Sigmoid colon (tissue), 7 donors: Measurements from ENCODE around the gene FREY1. TPM values are rescaled to one million over a fixed set of nuclear protein-coding genes. Genes with fewer than 3 reads are reported as not detected.

ENCODE experiments used
- DNase-seq: peaks from one replicate; pipeline ENCODE4 v3.0.0-alpha.2; 2019
- H3K27ac ChIP-seq, 4 donors: fragments of 200-600 bp; sonication (generic); one replicate each; pipeline ENCODE4 v1.5.1; 2016 to 2019; ENCODE audit warnings: mild to moderate bottlenecking in 1 of 4
- H3K27me3 ChIP-seq, 3 donors: fragments of 200-600 bp; sonication (generic); one replicate each; pipeline ENCODE4 v1.5.1; 2019; ENCODE audit warnings: mild to moderate bottlenecking in 1 of 3
- H3K36me3 ChIP-seq, 4 donors: fragments of 200-600 bp; sonication (generic); one replicate each; pipeline ENCODE4 v1.5.1; 2016 to 2019
- H3K4me1 ChIP-seq, 4 donors: fragments of 200-600 bp; sonication (generic); one replicate each; pipeline ENCODE4 v1.5.1; 2017 to 2019
- H3K4me3 ChIP-seq, 4 donors: fragments of 200-600 bp; sonication (generic); one replicate each; pipeline ENCODE4 v1.5.1; 2017 to 2019; ENCODE audit warnings: mild to moderate bottlenecking in 2 of 4, moderate library complexity in 1 of 4
- H3K9me3 ChIP-seq, 4 donors: fragments of 200-600 bp in 3 of 4; sonication (generic) in 3 of 4; one replicate each; pipeline versions ENCODE4 v1.5.1 to v1.6.1; 2013 to 2019
- EP300 ChIP-seq, 4 donors: sonication (generic); formaldehyde crosslinking; IDR thresholded peaks; one replicate each; pipeline ENCODE4 v1.6.1; 2017; ENCODE audit warnings: antibody characterized with exemption in 4 of 4
- POLR2A ChIP-seq, 2 donors: fragments of 450-650 bp; IDR thresholded peaks; one replicate each; pipeline ENCODE4 v1.6.1; 2016; ENCODE audit warnings: antibody characterized with exemption in 2 of 2, mild to moderate bottlenecking in 2 of 2, moderate library complexity in 2 of 2
- POLR2AphosphoS5 ChIP-seq, 4 donors: sonication (generic); formaldehyde crosslinking; IDR thresholded peaks; one replicate each; pipeline ENCODE4 v1.6.1; 2017; ENCODE audit warnings: antibody characterized with exemption in 4 of 4
- whole genome bisulfite sequencing, 2 donors: extraction: QIAGEN DNeasy Blood & Tissue Kit; methylation state at CpG; one replicate each; pipeline ENCODE4 v1.1.7; 2013; 5-methylcytosine and 5-hydroxymethylcytosine counted together
- intact Hi-C: fragments of 100-400 bp; cut with DNase I; formaldehyde crosslinking; loops from one replicate; pipeline ENCODE4 v1.15.1; 2023
- polyA plus RNA-seq, 3 donors: library from polyadenylated mRNA; stranded (reverse); fragments of 200-250 nt; gene quantifications; one replicate each; pipeline ENCODE4 v1.2.3, GENCODE V29; 2013
- total RNA-seq, 4 donors: library from RNA; depleted of rRNA; stranded (reverse); fragments of >200 nt; gene quantifications; one replicate each; pipeline ENCODE4 v1.1.0, GENCODE V29; 2016
- TF ChIP-seq, protein P1 (sequence below), 4 experiments: fragments of 450-650 bp in 3 of 4; fragments of 200-600 bp in 1 of 4; IDR thresholded peaks; one replicate each; pipeline ENCODE4 v1.5.1; 2016 to 2019; ENCODE audit warnings: antibody characterized with exemption in 4 of 4, mild to moderate bottlenecking in 3 of 4, moderate library complexity in 2 of 4
- donor health status: healthy with polysubstance abuse.
- donor health status: Bipolar disorder and iron deficiency.
- donor health status: healthy.

The FREY1 gene
- total and polyA plus RNA-seq, 7 donors = 0.64 to 3.5 (median 2.2) TPM; not detected in 4

- intact Hi-C loops = no loop called here
- WGBS, 2 donors = 92 to 95% methylated on average over 12 of the region's 12 CpGs
- Histone ChIP-seq H3K27me3 (no peaks in the 10 kb centered on the region), H3K4me1 (no peaks in the 10 kb centered on the region), H3K4me3 (no peak overlapping the region), H3K36me3 (peaks cover 55 to 100% (median 78%) of the 10 kb centered on the region in 4 donors), H3K9me3 (no peaks in the 10 kb centered on the region), H3K27ac (no peak overlapping the region)
- DNase-seq = no peak
- TF ChIP-seq POLR2AphosphoS5 (IDR thresholded peaks at IDR 0.05) (no peak), POLR2A (IDR thresholded peaks at IDR 0.05) (no peak), EP300 (IDR thresholded peaks at IDR 0.05) (no peak)
- TF ChIP-seq, protein P1, sequence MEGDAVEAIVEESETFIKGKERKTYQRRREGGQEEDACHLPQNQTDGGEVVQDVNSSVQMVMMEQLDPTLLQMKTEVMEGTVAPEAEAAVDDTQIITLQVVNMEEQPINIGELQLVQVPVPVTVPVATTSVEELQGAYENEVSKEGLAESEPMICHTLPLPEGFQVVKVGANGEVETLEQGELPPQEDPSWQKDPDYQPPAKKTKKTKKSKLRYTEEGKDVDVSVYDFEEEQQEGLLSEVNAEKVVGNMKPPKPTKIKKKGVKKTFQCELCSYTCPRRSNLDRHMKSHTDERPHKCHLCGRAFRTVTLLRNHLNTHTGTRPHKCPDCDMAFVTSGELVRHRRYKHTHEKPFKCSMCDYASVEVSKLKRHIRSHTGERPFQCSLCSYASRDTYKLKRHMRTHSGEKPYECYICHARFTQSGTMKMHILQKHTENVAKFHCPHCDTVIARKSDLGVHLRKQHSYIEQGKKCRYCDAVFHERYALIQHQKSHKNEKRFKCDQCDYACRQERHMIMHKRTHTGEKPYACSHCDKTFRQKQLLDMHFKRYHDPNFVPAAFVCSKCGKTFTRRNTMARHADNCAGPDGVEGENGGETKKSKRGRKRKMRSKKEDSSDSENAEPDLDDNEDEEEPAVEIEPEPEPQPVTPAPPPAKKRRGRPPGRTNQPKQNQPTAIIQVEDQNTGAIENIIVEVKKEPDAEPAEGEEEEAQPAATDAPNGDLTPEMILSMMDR (IDR thresholded peaks at IDR 0.05) = no peak
These were observed 37.5 kb downstream of the FREY1 start for GRCh38 chr11:45869551-45869950.

- Histone ChIP-seq H3K4me1 (peaks cover 0 to 26% (median 23%) of the 10 kb centered on the region in 4 donors), H3K36me3 (peaks cover 43 to 87% (median 65%) of the 10 kb centered on the region in 4 donors), H3K27ac (no peak overlapping the region), H3K4me3 (no peak overlapping the region), H3K9me3 (no peaks in the 10 kb centered on the region), H3K27me3 (no peaks in the 10 kb centered on the region)
- intact Hi-C loops = loop anchor here (5.0 kb wide), 1 partner anchor 38 kb away; no protein-coding TSS in a partner anchor
- no peak for DNase-seq
- TF ChIP-seq POLR2AphosphoS5 (IDR thresholded peaks at IDR 0.05) = no peak
- no peak for TF ChIP-seq POLR2A (IDR thresholded peaks at IDR 0.05)
- TF ChIP-seq EP300 (IDR thresholded peaks at IDR 0.05) = no peak
- TF ChIP-seq, protein P1 (IDR thresholded peaks at IDR 0.05) = no peak
These were observed 43.0 kb downstream of the FREY1 start for GRCh38 chr11:45864041-45864440.

- DNase-seq = no peak
- TF ChIP-seq, protein P1 (IDR thresholded peaks at IDR 0.05) = no peak
- TF ChIP-seq POLR2AphosphoS5 (IDR thresholded peaks at IDR 0.05) = no peak
- TF ChIP-seq POLR2A (IDR thresholded peaks at IDR 0.05) = no peak
- TF ChIP-seq EP300 (IDR thresholded peaks at IDR 0.05) = no peak
- intact Hi-C loops = loop anchor here (2.0 to 5.0 kb wide), 2 partner anchors 20 to 41 kb away; no protein-coding TSS in a partner anchor
- Histone ChIP-seq H3K4me1 (peaks cover 0 to 57% (median 55%) of the 10 kb centered on the region in 4 donors), H3K4me3 (no peak overlapping the region), H3K36me3 (peaks cover 32 to 60% (median 39%) of the 10 kb centered on the region in 4 donors), H3K27me3 (no peaks in the 10 kb centered on the region), H3K9me3 (no peaks in the 10 kb centered on the region), H3K27ac (peak overlapping the region; percentile 81 to 99 (median 88))
- WGBS, 2 donors = 86 to 94% methylated on average over 10 of the region's 10 CpGs
These were observed 46.1 kb downstream of the FREY1 start for GRCh38 chr11:45860764-45861510.

GRCh38 chr11:45860348-45860747 is 46.7 kb downstream of the FREY1 start:
- H3K27ac ChIP-seq = peak overlapping the region; percentile 81 to 99 (median 88)
- no peak for TF ChIP-seq POLR2A (IDR thresholded peaks at IDR 0.05)
- H3K9me3 ChIP-seq = no peaks in the 10 kb centered on the region
- intact Hi-C loops = loop anchor here (2.0 to 5.0 kb wide), 2 partner anchors 20 to 42 kb away; no protein-coding TSS in a partner anchor
- no peaks in the 10 kb centered on the region for H3K27me3 ChIP-seq
- DNase-seq = no peak
- peaks cover 0 to 62% (median 60%) of the 10 kb centered on the region in 4 donors for H3K4me1 ChIP-seq
- WGBS, 2 donors = 94 to 95% methylated on average over 5 of the region's 5 CpGs
- H3K4me3 ChIP-seq = no peak overlapping the region
- H3K36me3 ChIP-seq = peaks cover 32 to 54% (median 36%) of the 10 kb centered on the region in 4 donors

- no peaks in the 10 kb centered on the region for H3K27me3 ChIP-seq
- peak overlapping the region; percentile 81 to 99 (median 88) for H3K27ac ChIP-seq
- H3K4me3 ChIP-seq = no peak overlapping the region
- WGBS, 2 donors = 23 to 57% methylated on average over 12 of the region's 12 CpGs
- intact Hi-C loops = loop anchor here (2.0 to 5.0 kb wide), 3 partner anchors 15 to 43 kb away; no protein-coding TSS in a partner anchor
- no peaks in the 10 kb centered on the region for H3K9me3 ChIP-seq
- H3K4me1 ChIP-seq = peaks cover 0 to 69% (median 67%) of the 10 kb centered on the region in 4 donors
- peaks cover 32 to 48% (median 34%) of the 10 kb centered on the region in 4 donors for H3K36me3 ChIP-seq
- DNase-seq = peak; percentile 99
- peak; percentile 67 to 96 (median 88) for TF ChIP-seq EP300 (IDR thresholded peaks at IDR 0.05)
- TF ChIP-seq POLR2A (IDR thresholded peaks at IDR 0.05) = no peak
- TF ChIP-seq, protein P1 (IDR thresholded peaks at IDR 0.05) = no peak
- TF ChIP-seq POLR2AphosphoS5 (IDR thresholded peaks at IDR 0.05) = peak; percentile 88 to 98 (median 90)
These were observed 47.4 kb downstream of the FREY1 start for GRCh38 chr11:45859661-45860140.
